ENCODE data around the gene SAMD11. TPM values are rescaled to one million over a fixed set of nuclear protein-coding genes. Genes with fewer than 3 reads are reported as not detected.

The SAMD11 gene
- total and polyA plus RNA-seq, 10 of the 15 experiments (the other 5 are each of a cell fraction or from before 2014, with no cell fraction given) = 0.04 to 0.31 (median 0.19) TPM; not detected in 6

DNA sequence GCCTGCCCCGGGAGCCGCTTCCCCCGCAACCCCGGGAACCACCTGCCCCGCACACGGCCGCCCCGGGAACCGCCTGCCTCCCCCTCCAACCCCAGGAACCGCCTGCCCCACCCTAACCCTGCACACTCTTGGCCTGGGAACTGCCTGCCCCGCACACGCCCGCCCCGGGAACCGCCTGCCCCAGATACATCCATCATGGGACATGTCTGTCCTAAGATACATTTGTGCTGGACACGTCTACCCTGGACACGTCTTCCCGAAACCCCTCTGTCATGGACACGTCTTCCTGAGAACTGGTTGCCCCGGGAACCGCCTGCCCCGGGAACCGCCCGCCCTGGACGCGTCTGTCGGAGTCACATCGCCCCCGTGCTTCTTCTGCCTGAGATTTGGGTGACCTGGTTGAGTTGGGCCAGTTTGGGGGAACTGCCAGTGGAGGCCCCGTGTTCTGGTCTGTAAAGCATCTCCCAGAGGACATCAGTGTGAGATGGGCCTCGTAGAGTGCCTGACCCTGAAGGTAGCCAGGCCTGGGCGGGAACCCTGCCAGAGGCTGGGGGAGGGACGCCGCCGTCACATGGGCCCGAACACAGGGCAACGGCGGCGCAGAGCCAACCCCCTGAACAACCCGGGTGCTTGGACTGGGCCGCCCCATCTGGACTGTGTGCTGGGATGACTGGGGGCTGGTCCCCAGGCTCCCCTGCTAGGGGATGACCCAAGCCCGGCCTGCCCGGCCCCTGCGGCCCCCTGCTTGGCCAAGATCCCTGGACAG, 54.5 kb downstream of the SAMD11 start:
- 78% methylated on average over 23 of the region's 44 CpGs for WGBS (ENCODE audit: insufficient coverage, insufficient replicate concordance, low lambda C conversion rate, missing lambda C conversion rate)
- Histone ChIP-seq H3K36me3 (ENCODE audit: control insufficient read depth in 2 of 2, insufficient read depth in 2 of 2, low read length in 1 of 2) (no peaks in the 10 kb centered on the region), H3K9ac (ENCODE audit: control insufficient read depth, insufficient read depth, low read length) (no peak overlapping the region), H3K79me2 (ENCODE audit: control insufficient read depth, insufficient read depth, low read length) (no peaks in the 10 kb centered on the region), H3K27me3 (replicated peaks in 1 of 2; ENCODE audit: control insufficient read depth in 2 of 2, insufficient read depth in 2 of 2, low read length in 1 of 2) (no peaks in the 10 kb centered on the region), H3K4me1 (ENCODE audit: control insufficient read depth, insufficient read depth, low read length) (no peaks in the 10 kb centered on the region), H3K4me3 (no peak overlapping the region), H3K27ac (ENCODE audit: control insufficient read depth, insufficient read depth) (no peak overlapping the region), H3K9me3 (replicated peaks; ENCODE audit: control insufficient read depth, insufficient read depth, low read length) (no peaks in the 10 kb centered on the region; the same call in 2 of the 3 replicates), H2AFZ (ENCODE audit: control insufficient read depth, low read depth, low read length) (no peak overlapping the region), H3K4me2 (ENCODE audit: control insufficient read depth, insufficient read depth) (no peak overlapping the region), H4K20me1 (ENCODE audit: control insufficient read depth, insufficient read depth) (no peaks in the 10 kb centered on the region)
- FAIRE-seq (no peak), ATAC-seq (no peak), DNase-seq (ENCODE audit: low read depth, low spot score) (no peak)
- ChIA-PET RAD21 (ENCODE audit: unreplicated experiment) (no interaction called here), CTCF (no interaction called here), SMC1A (ENCODE audit: uncharacterized antibody, unreplicated experiment) (no interaction called here), POLR2A (no interaction called here)
- in situ Hi-C loops (cut with MboI) (no loop called here), intact Hi-C loops (cut with micrococcal nuclease; ENCODE audit: unreplicated experiment) (no loop called here)
- TF ChIP-seq YBX1 (IDR thresholded peaks at IDR 0.05) (no peak), TCF12 (IDR thresholded peaks at IDR 0.05; ENCODE audit: low read depth, low read length) (peak; percentile 25; the same call in 1 of the 2 replicates), TCF3 (IDR thresholded peaks at IDR 0.05; ENCODE audit: borderline replicate concordance, insufficient read depth, low read depth, low read length) (no peak), BCL3 (IDR thresholded peaks at IDR 0.05; ENCODE audit: borderline replicate concordance, insufficient read depth, low read depth, low read length, poor library complexity, severe bottlenecking) (peak; percentile 52)
- TF ChIP-seq, protein P1, sequence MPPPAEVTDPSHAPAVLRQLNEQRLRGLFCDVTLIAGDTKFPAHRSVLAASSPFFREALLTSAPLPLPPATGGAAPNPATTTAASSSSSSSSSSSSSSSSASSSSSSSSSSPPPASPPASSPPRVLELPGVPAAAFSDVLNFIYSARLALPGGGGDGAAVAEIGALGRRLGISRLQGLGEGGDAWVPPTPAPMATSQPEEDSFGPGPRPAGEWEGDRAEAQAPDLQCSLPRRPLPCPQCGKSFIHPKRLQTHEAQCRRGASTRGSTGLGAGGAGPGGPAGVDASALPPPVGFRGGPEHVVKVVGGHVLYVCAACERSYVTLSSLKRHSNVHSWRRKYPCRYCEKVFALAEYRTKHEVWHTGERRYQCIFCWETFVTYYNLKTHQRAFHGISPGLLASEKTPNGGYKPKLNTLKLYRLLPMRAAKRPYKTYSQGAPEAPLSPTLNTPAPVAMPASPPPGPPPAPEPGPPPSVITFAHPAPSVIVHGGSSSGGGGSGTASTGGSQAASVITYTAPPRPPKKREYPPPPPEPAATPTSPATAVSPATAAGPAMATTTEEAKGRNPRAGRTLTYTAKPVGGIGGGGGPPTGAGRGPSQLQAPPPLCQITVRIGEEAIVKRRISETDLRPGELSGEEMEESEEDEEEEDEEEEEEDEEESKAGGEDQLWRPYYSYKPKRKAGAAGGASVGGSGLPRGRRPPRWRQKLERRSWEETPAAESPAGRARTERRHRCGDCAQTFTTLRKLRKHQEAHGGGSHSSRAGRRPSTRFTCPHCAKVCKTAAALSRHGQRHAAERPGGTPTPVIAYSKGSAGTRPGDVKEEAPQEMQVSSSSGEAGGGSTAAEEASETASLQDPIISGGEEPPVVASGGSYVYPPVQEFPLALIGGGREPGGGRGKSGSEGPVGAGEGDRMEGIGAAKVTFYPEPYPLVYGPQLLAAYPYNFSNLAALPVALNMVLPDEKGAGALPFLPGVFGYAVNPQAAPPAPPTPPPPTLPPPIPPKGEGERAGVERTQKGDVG (CRISPR knock-in tag; IDR thresholded peaks at IDR 0.05) = no peak
- BruUV-seq (replicated peaks) = no TSS peak
